Transverse colon (tissue), 4 donors: ENCODE data around the gene TMEM250. TPM values are rescaled to one million over a fixed set of nuclear protein-coding genes. Genes with fewer than 3 reads are reported as not detected.

ENCODE experiments used
- DNase-seq: peaks from one replicate; pipeline ENCODE4 v3.0.0-alpha.2; 2019
- H3K27ac ChIP-seq, 4 donors: fragments of 200-600 bp; sonication (generic); 2 replicates each; pipeline ENCODE4 v1.5.1; 2016 to 2018; ENCODE audit warnings: inconsistent platforms in 4 of 4
- H3K27me3 ChIP-seq: fragments of 200-600 bp; sonication (generic); 2 replicates; pipeline ENCODE4 v1.5.1; 2017; ENCODE audit warnings: inconsistent platforms
- H3K36me3 ChIP-seq, 4 donors: fragments of 200-600 bp; sonication (generic); 2 replicates each; pipeline ENCODE4 v1.5.1; 2017 to 2019; ENCODE audit warnings: inconsistent platforms in 4 of 4
- H3K4me1 ChIP-seq, 4 donors: fragments of 200-600 bp; sonication (generic); 2 replicates each; pipeline ENCODE4 v1.5.1; 2017 to 2020; ENCODE audit warnings: inconsistent platforms in 4 of 4
- H3K4me3 ChIP-seq, 4 donors: fragments of 200-600 bp; sonication (generic); 1 replicate in 1 of 4; 2 replicates in 3 of 4; pipeline versions ENCODE4 v1.5.1 to v1.6.1; 2017 to 2019; ENCODE audit warnings: inconsistent platforms in 4 of 4
- H3K9me3 ChIP-seq, 2 donors: fragments of 200-600 bp; sonication (generic); 2 replicates each; pipeline ENCODE4 v1.5.1; 2017 to 2019; ENCODE audit warnings: inconsistent platforms in 2 of 2
- EP300 ChIP-seq: sonication (generic); formaldehyde crosslinking; IDR thresholded peaks from one replicate; pipeline ENCODE4 v1.6.1; 2017; ENCODE audit warnings: antibody characterized with exemption, low read depth
- POLR2A ChIP-seq: fragments of 450-650 bp; IDR thresholded peaks from one replicate; pipeline ENCODE4 v1.6.1; 2016; ENCODE audit warnings: antibody characterized with exemption, mild to moderate bottlenecking, moderate library complexity
- POLR2AphosphoS5 ChIP-seq, 3 donors: sonication (generic); formaldehyde crosslinking; IDR thresholded peaks; one replicate each; pipeline ENCODE4 v1.6.1; 2016; ENCODE audit warnings: antibody characterized with exemption in 3 of 3
- WGBS, 2 donors: methylation state at CpG; one replicate each; pipeline ENCODE4 v1.1.5; 2018; ENCODE audit warnings: low coverage in 1 of 2; 5-methylcytosine and 5-hydroxymethylcytosine counted together
- in situ Hi-C, 4 donors: fragments of 200-750 bp; cut with MboI; loops; one replicate each; pipeline versions ENCODE4 v1.15.0 to v1.15.1; 2017; ENCODE audit warnings: low sequenced_read_pairs in 3 of 4, low pct_ligation_motif_present in 1 of 4, low pct_unique_long_range_greater_than_20kb in 1 of 4
- intact Hi-C: fragments of 100-400 bp; cut with DNase I; formaldehyde crosslinking; loops from one replicate; pipeline ENCODE4 v1.15.1; 2023; ENCODE audit warnings: low total_unique reads
- total RNA-seq, 4 donors: library from RNA; depleted of rRNA; stranded (reverse); fragments of >200 nt; gene quantifications; one replicate each; pipeline ENCODE4 v1.1.0, GENCODE V29; 2016
- TF ChIP-seq, protein P1 (sequence below), 5 experiments: fragments of 200-600 bp in 3 of 5; fragments of 450-650 bp in 2 of 5; sonication (generic) in 3 of 5; IDR thresholded peaks; 1 replicate in 2 of 5; 2 replicates in 3 of 5; pipeline ENCODE4 v1.5.1; 2016 to 2017; ENCODE audit warnings: antibody characterized with exemption in 5 of 5, inconsistent platforms in 3 of 5, mild to moderate bottlenecking in 2 of 5, moderate library complexity in 1 of 5

Gene TMEM250
- total RNA-seq, 4 donors from 2014 or later, result 50.3 to 187 (median 86.6) TPM

DNA sequence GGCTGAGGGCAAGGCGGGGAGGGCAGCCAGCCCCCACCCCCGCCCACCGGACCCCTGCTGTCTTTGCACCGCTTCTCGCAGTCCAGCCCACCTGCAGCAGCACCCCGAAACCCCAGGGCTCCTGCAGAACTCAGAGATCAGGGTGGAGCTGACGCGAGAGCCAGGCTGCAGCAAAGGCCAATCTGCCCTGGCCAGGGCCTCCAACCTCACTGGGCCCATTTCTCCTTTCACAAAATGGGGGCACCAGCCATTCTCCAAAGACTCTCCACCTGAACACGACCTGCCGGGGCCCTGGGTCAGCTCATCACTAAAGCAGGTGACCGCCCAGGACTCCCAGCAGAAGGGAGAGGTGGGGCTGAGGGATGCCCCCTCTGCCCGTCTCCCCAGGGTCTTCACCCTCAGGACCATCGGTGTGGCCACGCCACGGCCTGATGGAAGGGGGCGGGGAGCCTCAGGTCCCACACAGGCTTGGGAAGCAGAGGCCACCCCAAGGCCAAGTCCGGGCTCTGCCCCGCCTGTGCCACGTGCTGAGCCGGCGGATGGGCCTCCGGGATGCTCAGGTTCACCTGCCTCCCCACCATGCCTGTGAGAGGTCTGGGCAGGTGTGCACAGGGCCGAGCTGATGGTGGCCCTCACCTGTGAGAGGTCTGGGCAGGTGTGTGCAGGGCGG is 36.7 kb downstream of the TMEM250 start:
- Histone ChIP-seq H3K36me3 (no peaks in the 10 kb centered on the region), H3K4me1 (peaks cover 13 to 61% (median 38%) of the 10 kb centered on the region in 4 donors), H3K27ac (peak overlapping the region; percentile 42 to 50 (median 47)), H3K9me3 (no peaks in the 10 kb centered on the region), H3K27me3 (no peaks in the 10 kb centered on the region), H3K4me3 (no peak overlapping the region)
- 86% methylated on average over 17 of the region's 24 CpGs; no CpG with 5 or more reads in 1 of the 2 donors for WGBS, 2 donors
- no peak for DNase-seq
- intact Hi-C loops (no loop called here), in situ Hi-C loops (no loop called here)
- no peak for TF ChIP-seq POLR2AphosphoS5 (IDR thresholded peaks at IDR 0.05)
- TF ChIP-seq, protein P1, sequence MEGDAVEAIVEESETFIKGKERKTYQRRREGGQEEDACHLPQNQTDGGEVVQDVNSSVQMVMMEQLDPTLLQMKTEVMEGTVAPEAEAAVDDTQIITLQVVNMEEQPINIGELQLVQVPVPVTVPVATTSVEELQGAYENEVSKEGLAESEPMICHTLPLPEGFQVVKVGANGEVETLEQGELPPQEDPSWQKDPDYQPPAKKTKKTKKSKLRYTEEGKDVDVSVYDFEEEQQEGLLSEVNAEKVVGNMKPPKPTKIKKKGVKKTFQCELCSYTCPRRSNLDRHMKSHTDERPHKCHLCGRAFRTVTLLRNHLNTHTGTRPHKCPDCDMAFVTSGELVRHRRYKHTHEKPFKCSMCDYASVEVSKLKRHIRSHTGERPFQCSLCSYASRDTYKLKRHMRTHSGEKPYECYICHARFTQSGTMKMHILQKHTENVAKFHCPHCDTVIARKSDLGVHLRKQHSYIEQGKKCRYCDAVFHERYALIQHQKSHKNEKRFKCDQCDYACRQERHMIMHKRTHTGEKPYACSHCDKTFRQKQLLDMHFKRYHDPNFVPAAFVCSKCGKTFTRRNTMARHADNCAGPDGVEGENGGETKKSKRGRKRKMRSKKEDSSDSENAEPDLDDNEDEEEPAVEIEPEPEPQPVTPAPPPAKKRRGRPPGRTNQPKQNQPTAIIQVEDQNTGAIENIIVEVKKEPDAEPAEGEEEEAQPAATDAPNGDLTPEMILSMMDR (IDR thresholded peaks at IDR 0.05), result no peak
- TF ChIP-seq POLR2A, result no peak
- no peak for TF ChIP-seq EP300

DNA sequence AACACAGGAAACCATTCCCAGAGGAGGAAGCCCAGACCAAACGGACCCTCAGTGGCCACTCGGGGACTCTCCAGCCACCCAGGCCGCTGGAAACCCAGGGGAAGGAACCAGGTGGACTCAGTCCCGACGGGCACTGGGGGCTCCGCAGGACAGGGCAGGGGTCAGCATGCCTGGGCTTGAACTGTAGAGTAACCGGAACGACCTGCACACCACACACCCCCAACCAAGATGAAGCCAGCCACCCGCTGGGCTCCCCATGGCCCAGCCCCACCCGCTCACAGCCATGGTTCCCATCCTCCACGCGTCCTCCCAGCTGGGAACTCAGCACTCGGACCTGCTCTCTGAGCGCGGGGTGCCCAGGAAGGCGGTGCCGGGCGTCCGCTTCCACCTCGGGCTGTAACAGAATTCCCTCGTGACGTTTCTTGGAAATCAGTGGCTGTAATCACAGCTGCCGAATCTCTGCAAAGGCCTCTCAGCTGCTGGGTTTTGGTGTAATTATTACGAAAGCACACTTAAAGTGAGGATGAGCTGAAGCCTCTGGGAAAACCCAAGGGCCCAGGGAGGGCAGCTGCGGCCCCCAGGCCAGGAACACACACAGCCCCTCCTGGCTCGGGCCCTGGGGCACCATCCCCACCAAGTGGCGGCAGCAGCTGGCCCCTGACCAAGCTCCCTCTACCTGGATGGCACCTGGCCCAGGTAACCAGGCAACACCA is 37.4 kb downstream of the TMEM250 start:
- Histone ChIP-seq H3K9me3 (no peaks in the 10 kb centered on the region), H3K27me3 (no peaks in the 10 kb centered on the region), H3K27ac (peak overlapping the region; percentile 42 to 63 (median 50)), H3K36me3 (no peaks in the 10 kb centered on the region), H3K4me3 (no peak overlapping the region), H3K4me1 (peaks cover 13 to 54% (median 36%) of the 10 kb centered on the region in 4 donors)
- WGBS, 2 donors, result 68% methylated on average over 27 of the region's 27 CpGs; no CpG with 5 or more reads in 1 of the 2 donors
- no peak for DNase-seq
- TF ChIP-seq EP300, result no peak
- TF ChIP-seq, protein P1 (IDR thresholded peaks at IDR 0.05), result no peak
- no peak for TF ChIP-seq POLR2A
- TF ChIP-seq POLR2AphosphoS5 (IDR thresholded peaks at IDR 0.05), result no peak
- in situ Hi-C loops, result no loop called here
- intact Hi-C loops, result no loop called here

DNA sequence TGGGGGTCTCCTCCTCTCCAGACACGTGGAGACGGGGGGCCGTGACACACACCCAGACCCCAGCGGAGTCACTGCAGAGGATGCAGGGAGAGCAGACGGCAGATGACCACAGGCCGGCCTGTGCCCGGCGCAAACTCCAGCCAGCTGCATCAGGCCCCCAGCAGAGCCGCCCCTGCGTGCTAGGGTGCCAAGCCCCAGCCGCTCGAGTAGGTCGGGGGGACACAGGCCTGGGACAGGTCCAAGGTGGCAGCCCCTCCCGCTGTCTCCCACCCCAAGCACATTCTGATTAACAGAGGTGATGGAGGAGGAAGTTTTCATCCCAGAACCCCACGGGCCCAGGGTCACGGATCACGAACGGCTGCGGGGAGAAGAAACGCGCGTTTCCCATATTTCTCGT is 38.0 kb downstream of the TMEM250 start:
- Histone ChIP-seq H3K36me3 (no peaks in the 10 kb centered on the region), H3K9me3 (no peaks in the 10 kb centered on the region), H3K27ac (peak overlapping the region; percentile 42 to 63 (median 50)), H3K4me1 (peaks cover 13 to 48% (median 32%) of the 10 kb centered on the region in 4 donors), H3K27me3 (no peaks in the 10 kb centered on the region), H3K4me3 (no peak overlapping the region)
- TF ChIP-seq EP300 (no peak), POLR2A (no peak), POLR2AphosphoS5 (IDR thresholded peaks at IDR 0.05) (no peak)
- TF ChIP-seq, protein P1 (IDR thresholded peaks at IDR 0.05), result no peak
- 84% methylated on average over 23 of the region's 23 CpGs; no CpG with 5 or more reads in 1 of the 2 donors for WGBS, 2 donors
- in situ Hi-C loops, result no loop called here
- intact Hi-C loops, result no loop called here
- no peak for DNase-seq

DNA sequence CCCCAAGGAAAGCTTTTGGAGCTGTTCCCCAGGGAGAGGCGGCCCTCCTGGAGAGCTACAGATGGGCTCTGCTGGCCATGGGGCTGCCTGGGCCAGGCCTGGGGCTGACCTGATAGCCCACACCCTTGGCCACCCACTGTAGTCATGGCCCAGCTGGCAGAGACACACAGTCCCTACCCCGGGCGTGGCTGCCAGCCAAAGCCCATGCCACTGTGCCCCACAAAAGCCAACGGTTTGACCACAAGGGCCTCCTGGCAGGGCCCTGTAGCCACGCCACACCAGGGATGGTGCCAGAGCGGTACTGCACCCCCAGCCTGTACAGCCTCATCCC is 38.8 kb downstream of the TMEM250 start:
- in situ Hi-C loops (no loop called here), intact Hi-C loops (no loop called here)
- peak overlapping the region; percentile 53 to 64 (median 60) for H3K27ac ChIP-seq
- no peaks in the 10 kb centered on the region for H3K36me3 ChIP-seq
- no peaks in the 10 kb centered on the region for H3K27me3 ChIP-seq
- TF ChIP-seq, protein P1 (IDR thresholded peaks at IDR 0.05), result no peak
- TF ChIP-seq POLR2AphosphoS5 (IDR thresholded peaks at IDR 0.05) (no peak), POLR2A (no peak), EP300 (no peak)
- no peak overlapping the region for H3K4me3 ChIP-seq
- no peaks in the 10 kb centered on the region for H3K9me3 ChIP-seq
- 61% methylated on average over 6 of the region's 6 CpGs; no CpG with 5 or more reads in 1 of the 2 donors for WGBS, 2 donors
- H3K4me1 ChIP-seq, result peaks cover 13 to 44% (median 30%) of the 10 kb centered on the region in 4 donors
- DNase-seq, result no peak
